ENCODE results near the gene EN1.

DNA sequence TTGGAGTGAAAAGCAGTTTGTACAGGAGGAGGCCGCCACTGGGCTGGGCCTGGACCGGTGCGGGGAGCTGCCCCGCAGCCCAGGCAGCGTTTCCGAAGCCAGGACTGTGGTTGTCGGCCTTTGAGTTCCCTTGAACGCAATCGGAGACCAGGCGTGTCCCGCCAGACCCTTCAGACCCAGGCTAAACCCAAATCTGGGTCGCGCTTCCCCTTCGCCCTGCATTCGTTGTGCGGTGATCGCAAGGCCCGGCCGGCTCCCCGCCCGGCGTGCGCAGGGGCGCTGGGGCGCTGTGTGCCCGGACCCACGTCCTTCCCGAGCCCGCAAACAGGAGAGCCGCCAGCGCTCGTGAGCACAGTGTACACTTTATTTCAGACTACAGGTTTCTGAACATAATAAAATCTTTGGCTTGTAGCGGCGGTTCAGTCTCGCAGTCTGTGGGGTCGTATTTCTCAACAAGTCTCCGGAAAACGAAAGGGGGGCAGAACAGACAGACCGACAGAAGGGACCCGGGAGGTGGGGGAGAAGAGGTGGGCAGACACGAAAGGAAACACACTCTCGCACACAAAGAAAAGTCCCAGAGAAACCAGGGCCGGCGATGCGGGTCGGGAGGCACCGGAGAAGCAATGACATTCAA, 5.5 kb downstream of the EN1 start:
- TF ChIP-seq FOXK2 (IDR thresholded peaks at IDR 0.05) = no peak
- TF ChIP-seq SP1 (IDR thresholded peaks at IDR 0.05) = no peak
- TF ChIP-seq ELF4 (IDR thresholded peaks at IDR 0.05) = no peak
- no peak for TF ChIP-seq BHLHE40 (IDR thresholded peaks at IDR 0.05; ENCODE audit: borderline replicate concordance)
- no peak for TF ChIP-seq TARDBP (IDR thresholded peaks at IDR 0.05)
